Small intestine (tissue), 7 donors: ENCODE measurements around the gene CCNY. TPM values are rescaled to one million over a fixed set of nuclear protein-coding genes. Genes with fewer than 3 reads are reported as not detected.

Source experiments
- DNase-seq, 2 donors: peaks; one replicate each; pipeline versions ENCODE4 v3.0.0 to v3.0.0-alpha.2; 2013
- FAIRE-seq: peaks from 2 replicates; lab custom pipeline; 2012; peaks lifted over from hg19 to GRCh38; lab: Jason Lieb, UNC
- H3K27ac ChIP-seq, 3 donors: one replicate each; pipeline ENCODE4 v1.5.1; 2013; ENCODE audit warnings: low read length in 2 of 3, mild to moderate bottlenecking in 2 of 3, control low read depth in 1 of 3, inconsistent platforms in 1 of 3, low read depth in 1 of 3, moderate library complexity in 1 of 3
- H3K27me3 ChIP-seq, 3 donors: one replicate each; pipeline ENCODE4 v1.6.1; 2013; ENCODE audit warnings: low read length in 3 of 3, inconsistent platforms in 1 of 3; ENCODE audit not compliant: control insufficient read depth in 3 of 3, insufficient read depth in 3 of 3
- H3K36me3 ChIP-seq, 3 donors: one replicate each; pipeline ENCODE4 v1.6.1; 2013; ENCODE audit warnings: low read length in 3 of 3, inconsistent platforms in 1 of 3, low read depth in 1 of 3, mild to moderate bottlenecking in 1 of 3, moderate library complexity in 1 of 3; ENCODE audit not compliant: control insufficient read depth in 3 of 3, insufficient read depth in 2 of 3
- H3K4me1 ChIP-seq, 3 donors: one replicate each; pipeline ENCODE4 v1.6.1; 2013; ENCODE audit warnings: low read length in 2 of 3, inconsistent platforms in 1 of 3, low read depth in 1 of 3, mild to moderate bottlenecking in 1 of 3, moderate library complexity in 1 of 3; ENCODE audit not compliant: control insufficient read depth in 3 of 3, insufficient read depth in 2 of 3
- H3K4me3 ChIP-seq, 3 donors: one replicate each; pipeline ENCODE4 v1.5.1; 2013; ENCODE audit warnings: low read length in 3 of 3, control low read depth in 1 of 3, inconsistent platforms in 1 of 3, low read depth in 1 of 3, mild to moderate bottlenecking in 1 of 3, moderate library complexity in 1 of 3
- H3K9me3 ChIP-seq, 2 donors: one replicate each; pipeline ENCODE4 v1.6.1; 2013; ENCODE audit warnings: low read depth in 1 of 2, low read length in 1 of 2; ENCODE audit not compliant: control insufficient read depth in 2 of 2, insufficient read depth in 1 of 2
- WGBS, 3 donors: extraction: QIAGEN DNeasy Blood & Tissue Kit; methylation state at CpG; one replicate each; pipeline ENCODE4 v1.1.7; 2013; 5-methylcytosine and 5-hydroxymethylcytosine counted together
- polyA plus RNA-seq, 4 donors: library from polyadenylated mRNA; stranded (reverse) in 3 of 4; unstranded in 1 of 4; fragments of 200-250 nt in 3 of 4; fragments of 120-200 nt in 1 of 4; gene quantifications; one replicate each; pipeline versions ENCODE4 v1.2.1 to v1.2.3, GENCODE V29; 2013
- donor health status: healthy with polysubstance abuse.
- donor health status: control.
- donor health status: control.
- donor health status: Bipolar disorder and iron deficiency.
- donor health status: healthy.

CCNY gene
- polyA plus RNA-seq, 4 donors, result 26.7 to 50.2 (median 32.3) TPM

DNA sequence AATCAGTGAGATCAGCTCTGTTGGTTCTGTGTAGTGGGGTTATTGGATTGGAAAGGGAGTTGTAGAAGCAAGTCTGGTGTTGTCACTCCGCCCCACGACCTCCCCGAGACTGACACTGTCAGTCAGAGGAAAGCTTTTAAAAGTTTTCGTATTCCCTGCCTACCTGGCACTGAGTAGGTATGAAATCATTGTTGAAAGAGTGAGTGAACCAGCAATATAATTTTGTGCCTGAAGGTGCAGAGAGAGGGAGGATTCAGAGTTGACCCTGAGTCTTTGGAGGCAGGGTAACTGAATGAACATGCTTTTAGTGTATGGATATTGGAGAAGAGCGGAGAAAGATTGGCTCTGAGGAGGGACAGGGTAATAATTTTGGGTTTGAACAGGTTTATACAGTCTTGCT, 27.3 kb downstream of the CCNY start:
- 94 to 96% (median 95%) methylated on average over 5 of the region's 5 CpGs for WGBS, 3 donors
- H3K4me1 ChIP-seq, result peaks cover 8 to 22% (median 10%) of the 10 kb centered on the region in 3 donors
- peak overlapping the region in 1 of 3 donors; percentile 32 for H3K27ac ChIP-seq
- no peaks in the 10 kb centered on the region for H3K27me3 ChIP-seq
- peaks cover 0 to 15% (median 0%) of the 10 kb centered on the region in 3 donors for H3K36me3 ChIP-seq
- no peak for DNase-seq
- no peak for FAIRE-seq
- H3K9me3 ChIP-seq, result no peaks in the 10 kb centered on the region
- H3K4me3 ChIP-seq, result no peak overlapping the region

DNA sequence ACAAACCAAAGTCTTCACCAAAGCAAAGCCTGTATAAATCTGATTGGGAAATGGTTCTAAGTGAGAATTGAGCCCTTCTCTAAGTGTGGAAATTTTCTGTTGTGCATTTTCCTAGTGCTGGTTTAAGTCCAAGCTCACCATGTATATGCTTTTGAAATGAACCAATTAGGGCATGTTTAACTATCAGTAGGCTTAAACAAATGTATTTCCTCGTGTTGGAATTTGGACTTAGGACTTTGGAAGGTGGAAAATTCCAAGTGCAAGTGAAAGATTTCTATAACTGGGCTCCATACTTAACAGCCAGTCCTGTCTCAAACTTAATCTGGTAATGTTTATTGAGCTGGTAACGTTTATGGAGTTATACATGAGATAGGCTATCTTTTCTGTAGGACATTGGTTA, 28.5 kb downstream of the CCNY start:
- H3K4me3 ChIP-seq, result no peak overlapping the region
- peaks cover 13 to 28% (median 16%) of the 10 kb centered on the region in 3 donors for H3K4me1 ChIP-seq
- H3K27me3 ChIP-seq, result no peaks in the 10 kb centered on the region
- 15 to 46% (median 26%) methylated on average over 2 of the region's 2 CpGs for WGBS, 3 donors
- H3K27ac ChIP-seq, result peak overlapping the region in 1 of 3 donors; percentile 67
- FAIRE-seq (peak; percentile 94), DNase-seq (peak; percentile 97 to 98)
- H3K9me3 ChIP-seq, result no peaks in the 10 kb centered on the region
- H3K36me3 ChIP-seq, result peaks cover 0 to 11% (median 0%) of the 10 kb centered on the region in 3 donors

DNA sequence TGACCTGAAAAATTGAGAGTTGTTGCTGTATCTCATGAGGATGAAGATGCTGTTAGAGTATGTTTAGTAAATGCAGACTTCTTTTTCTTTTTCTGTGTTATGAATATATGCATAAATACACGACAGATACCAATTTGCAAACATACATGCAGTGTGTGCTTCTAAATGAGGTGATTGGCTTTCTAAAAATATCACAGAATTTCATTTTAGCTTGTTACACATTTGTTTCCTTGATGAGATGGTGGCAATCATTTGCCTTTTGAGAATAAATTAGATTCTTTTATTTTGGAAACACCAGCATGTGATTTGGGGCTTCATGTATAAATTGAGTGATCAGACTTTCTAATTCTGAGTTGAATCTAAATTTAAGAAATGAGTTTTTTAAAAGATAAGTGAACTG, 29.7 kb downstream of the CCNY start:
- Histone ChIP-seq H3K4me3 (no peak overlapping the region), H3K27me3 (no peaks in the 10 kb centered on the region), H3K27ac (no peak overlapping the region), H3K4me1 (peaks cover 13 to 29% (median 16%) of the 10 kb centered on the region in 3 donors), H3K36me3 (peaks cover 0 to 9% (median 0%) of the 10 kb centered on the region in 3 donors), H3K9me3 (no peaks in the 10 kb centered on the region)
- 91 to 95% (median 95%) methylated on average over 1 of the region's 1 CpG for WGBS, 3 donors
- FAIRE-seq, result no peak
- no peak for DNase-seq

DNA sequence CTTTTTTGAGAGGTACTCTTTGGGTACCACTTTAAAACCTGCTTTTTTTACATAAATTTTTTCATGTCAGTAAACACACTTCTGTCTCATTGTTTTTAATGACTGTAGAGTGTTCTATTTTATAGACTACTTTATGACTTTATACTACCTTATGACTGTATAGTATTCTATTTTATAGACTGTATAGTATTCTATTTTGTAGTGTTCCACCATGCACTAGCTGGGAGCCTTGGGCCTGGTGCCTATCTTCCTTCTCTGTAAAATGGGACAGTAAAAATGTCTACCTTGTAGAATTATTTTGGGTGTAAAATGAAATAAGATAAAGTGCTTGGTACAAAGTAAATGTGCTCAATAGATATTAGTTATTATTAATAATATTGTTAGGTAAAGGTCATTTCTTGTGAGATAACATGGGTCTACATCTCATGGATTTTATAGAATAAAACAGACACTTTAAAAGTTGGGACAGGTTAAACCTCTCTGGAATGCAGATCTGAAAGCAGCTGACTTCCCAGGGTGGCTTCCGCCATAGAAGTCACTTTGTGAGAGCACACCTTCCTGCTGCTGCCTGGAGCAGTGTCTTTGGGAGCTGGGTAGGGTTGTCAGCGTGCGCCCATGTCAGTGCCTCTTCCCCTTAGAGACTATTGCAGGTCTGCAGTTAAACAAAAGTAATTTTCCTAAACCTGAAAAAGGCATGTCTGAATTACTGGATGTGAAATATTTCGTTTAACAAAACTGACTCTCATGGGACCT, 31.0 kb downstream of the CCNY start:
- peaks cover 11 to 29% (median 16%) of the 10 kb centered on the region in 3 donors for H3K4me1 ChIP-seq
- DNase-seq (no peak), FAIRE-seq (no peak)
- no peak overlapping the region for H3K27ac ChIP-seq
- H3K36me3 ChIP-seq, result peaks cover 0 to 9% (median 0%) of the 10 kb centered on the region in 3 donors
- 90 to 91% (median 91%) methylated on average over 4 of the region's 4 CpGs for WGBS, 3 donors
- H3K4me3 ChIP-seq, result no peak overlapping the region
- peaks cover 0 to 3% of the 10 kb centered on the region in 2 donors for H3K9me3 ChIP-seq
- no peaks in the 10 kb centered on the region for H3K27me3 ChIP-seq

DNA sequence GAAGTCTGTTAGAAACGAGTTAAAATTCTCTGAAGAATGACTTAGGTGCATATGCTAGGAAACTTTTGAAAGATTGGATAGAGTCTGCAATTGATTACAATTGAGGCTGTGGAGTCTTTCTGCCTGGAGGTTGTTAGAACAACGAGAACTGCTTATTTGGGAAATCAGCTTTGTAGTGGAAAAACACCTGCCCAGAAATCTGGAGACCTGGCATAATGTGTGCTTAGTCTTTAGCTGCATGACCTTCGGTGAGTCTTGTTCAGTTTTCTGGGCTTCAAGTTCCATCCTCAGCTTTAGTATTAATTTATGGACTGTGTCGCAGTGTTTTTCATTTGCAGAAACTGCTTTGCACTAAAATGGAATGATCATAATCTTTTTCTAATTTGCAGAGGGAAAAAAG, 31.7 kb downstream of the CCNY start:
- FAIRE-seq (no peak), DNase-seq (no peak)
- peaks cover 11 to 29% (median 16%) of the 10 kb centered on the region in 3 donors for H3K4me1 ChIP-seq
- WGBS, 3 donors, result 58 to 77% (median 59%) methylated on average over 4 of the region's 4 CpGs
- H3K4me3 ChIP-seq, result no peak overlapping the region
- H3K27ac ChIP-seq, result no peak overlapping the region
- peaks cover 0 to 3% of the 10 kb centered on the region in 2 donors for H3K9me3 ChIP-seq
- H3K27me3 ChIP-seq, result no peaks in the 10 kb centered on the region
- peaks cover 0 to 3% (median 0%) of the 10 kb centered on the region in 3 donors for H3K36me3 ChIP-seq

DNA sequence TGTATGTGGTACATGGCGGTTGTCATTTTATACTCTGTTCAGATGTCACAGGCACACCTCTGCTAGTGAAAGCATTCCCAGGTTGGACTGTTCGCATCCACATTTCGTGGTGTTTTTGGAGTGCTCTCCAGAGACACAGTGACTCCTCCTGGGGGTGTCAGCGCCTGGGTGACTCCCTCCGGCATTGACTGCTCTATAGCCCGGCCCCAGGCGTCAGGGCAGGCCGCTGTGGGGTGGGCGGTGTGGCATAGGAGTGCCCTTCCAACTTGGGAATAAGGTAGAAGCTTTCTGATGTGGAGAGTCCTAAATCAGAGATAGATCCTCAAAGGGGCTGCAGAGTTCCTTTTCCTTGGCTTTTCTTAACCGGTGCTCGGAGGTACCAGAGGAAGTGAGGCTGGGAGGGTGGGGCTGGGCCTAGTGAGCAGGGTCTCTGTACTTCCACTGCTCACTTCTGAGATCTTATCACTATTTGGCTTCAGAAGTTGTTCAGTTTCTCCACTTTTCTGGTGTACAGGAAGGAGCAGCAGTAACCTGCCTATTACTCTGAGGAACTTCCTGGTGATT, 32.3 kb downstream of the CCNY start:
- WGBS, 3 donors, result 77 to 87% (median 78%) methylated on average over 11 of the region's 11 CpGs

DNA sequence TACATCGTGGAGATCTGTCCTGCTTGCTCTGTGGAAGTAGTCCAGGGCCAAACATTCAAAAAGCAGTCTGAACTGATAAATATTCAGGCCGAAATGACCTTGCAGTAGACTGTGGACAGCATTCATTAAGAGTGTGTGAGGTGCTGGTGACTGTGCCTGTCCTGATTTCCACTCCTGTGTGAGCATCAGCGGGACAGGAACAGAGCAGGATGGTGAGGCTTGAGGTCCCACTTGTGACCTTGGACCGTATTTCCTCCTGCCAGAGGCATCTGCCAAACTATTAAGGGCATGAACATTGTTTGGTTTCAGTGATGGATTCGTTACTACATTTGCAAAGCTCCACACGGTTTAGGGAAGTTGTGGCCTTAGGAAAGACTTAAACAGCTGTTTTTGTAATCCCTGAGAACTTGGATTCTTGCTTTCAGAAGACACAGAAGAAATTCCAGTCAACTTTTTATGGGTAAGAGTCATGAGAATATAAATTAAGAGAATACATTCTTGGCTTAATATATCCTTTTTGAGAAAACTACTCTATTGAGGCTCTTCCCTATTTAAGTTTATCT, 32.8 kb downstream of the CCNY start:
- H3K4me1 ChIP-seq, result peaks cover 11 to 21% (median 17%) of the 10 kb centered on the region in 3 donors
- FAIRE-seq, result no peak

More for the DNA sequence above, 32.3 kb downstream of the CCNY start:
- Histone ChIP-seq H3K4me1 (peaks cover 11 to 25% (median 17%) of the 10 kb centered on the region in 3 donors), H3K27ac (peak overlapping the region in 2 of 3 donors; percentile 46 to 67), H3K36me3 (no peaks in the 10 kb centered on the region), H3K9me3 (peaks cover 0 to 3% of the 10 kb centered on the region in 2 donors), H3K4me3 (no peak overlapping the region), H3K27me3 (no peaks in the 10 kb centered on the region)
- DNase-seq (no peak), FAIRE-seq (no peak)

DNA sequence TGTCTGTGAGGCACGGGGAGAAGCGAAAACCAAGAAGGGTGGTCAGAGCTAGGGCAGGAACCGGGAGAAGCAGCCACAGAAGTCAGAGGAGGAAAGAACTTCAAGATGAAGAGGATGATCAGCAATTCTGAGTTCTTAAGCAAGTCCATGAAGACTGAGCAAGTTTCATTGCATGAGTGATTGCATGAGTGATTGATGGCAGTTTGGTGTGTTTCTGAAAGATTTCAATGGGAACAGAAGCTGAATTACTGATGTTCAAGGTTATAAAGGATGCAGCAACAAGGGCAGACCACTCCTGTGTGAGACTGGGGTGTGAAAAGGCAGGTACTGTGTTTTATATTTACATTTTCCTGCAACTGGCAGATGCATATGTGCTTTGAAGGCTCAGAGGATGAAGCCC, 35.4 kb downstream of the CCNY start:
- Histone ChIP-seq H3K27me3 (no peaks in the 10 kb centered on the region), H3K4me3 (no peak overlapping the region), H3K4me1 (peaks cover 9 to 16% (median 9%) of the 10 kb centered on the region in 3 donors), H3K27ac (no peak overlapping the region), H3K9me3 (peaks cover 0 to 3% of the 10 kb centered on the region in 2 donors), H3K36me3 (peaks cover 0 to 2% (median 0%) of the 10 kb centered on the region in 3 donors)
- no peak for DNase-seq
- 85 to 98% (median 92%) methylated on average over 3 of the region's 3 CpGs for WGBS, 3 donors
- no peak for FAIRE-seq

More for the DNA sequence above, 32.8 kb downstream of the CCNY start:
- WGBS, 3 donors, result 27 to 44% (median 28%) methylated on average over 6 of the region's 6 CpGs
- Histone ChIP-seq H3K9me3 (peaks cover 0 to 3% of the 10 kb centered on the region in 2 donors), H3K27me3 (no peaks in the 10 kb centered on the region), H3K36me3 (no peaks in the 10 kb centered on the region), H3K4me3 (no peak overlapping the region), H3K27ac (peak overlapping the region in 2 of 3 donors; percentile 22 to 67)
- peak in 1 of 2 donors; percentile 32 for DNase-seq
